Measurements from ENCODE around the gene CENPX. TPM values are rescaled to one million over a fixed set of nuclear protein-coding genes. Genes with fewer than 3 reads are reported as not detected.

The CENPX gene
- total RNA-seq, 2 donors from 2014 or later: 82.6 to 174 TPM

DNA sequence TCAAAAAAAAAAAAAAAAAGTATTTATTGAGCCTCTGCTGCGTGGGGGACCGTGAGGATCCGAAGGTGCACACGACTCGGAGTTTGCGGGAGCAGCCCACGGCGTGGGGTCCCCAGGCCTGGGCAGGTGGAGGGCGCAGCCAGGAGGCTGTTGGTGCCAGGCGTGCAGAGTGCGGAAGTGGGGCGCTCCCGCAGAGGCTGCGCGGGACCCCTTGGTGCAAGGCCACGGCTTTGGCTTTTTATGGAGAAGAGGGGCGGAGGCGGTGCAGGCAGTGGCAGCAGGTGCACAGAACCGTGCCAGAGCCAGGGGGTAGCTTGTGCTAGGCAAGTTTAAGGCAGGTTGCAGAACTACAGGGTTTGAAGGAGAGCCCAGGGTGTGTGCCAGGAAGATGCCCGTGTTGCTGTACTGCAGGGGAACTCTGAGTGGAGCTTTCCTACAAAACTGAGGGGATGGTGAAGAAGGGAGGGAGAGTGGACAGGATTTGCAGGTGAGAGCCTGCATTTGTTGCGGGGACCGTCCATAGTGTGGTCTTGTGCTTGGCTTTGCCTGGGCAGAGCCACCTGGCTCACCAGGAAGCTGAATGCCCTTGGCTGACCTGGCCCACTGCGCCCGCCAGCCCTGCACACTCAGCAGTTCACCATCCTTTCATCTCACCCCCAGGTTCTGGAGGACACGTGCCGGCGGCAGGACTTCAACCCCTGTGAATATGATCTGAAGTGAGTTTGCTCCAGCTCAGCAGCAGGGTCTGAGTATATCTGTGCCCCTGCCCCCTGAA is 44.0 kb downstream of the CENPX start:
- peaks cover 5 to 7% of the 10 kb centered on the region in 2 donors for H3K27me3 Mint-ChIP-seq
- no peak for DNase-seq (ENCODE audit: low spot score)
- H3K27ac Mint-ChIP-seq: peak overlapping the region in 1 of 2 donors; percentile 51
- H3K4me1 Mint-ChIP-seq (ENCODE audit: low read depth in 2 of 2): peaks cover 13 to 31% of the 10 kb centered on the region in 2 donors
- peak overlapping the region; percentile 69 for H3K4me3 Mint-ChIP-seq
- ATAC-seq: no peak
- H3K36me3 Mint-ChIP-seq: no peaks in the 10 kb centered on the region
- H3K9me3 Mint-ChIP-seq: no peaks in the 10 kb centered on the region

DNA sequence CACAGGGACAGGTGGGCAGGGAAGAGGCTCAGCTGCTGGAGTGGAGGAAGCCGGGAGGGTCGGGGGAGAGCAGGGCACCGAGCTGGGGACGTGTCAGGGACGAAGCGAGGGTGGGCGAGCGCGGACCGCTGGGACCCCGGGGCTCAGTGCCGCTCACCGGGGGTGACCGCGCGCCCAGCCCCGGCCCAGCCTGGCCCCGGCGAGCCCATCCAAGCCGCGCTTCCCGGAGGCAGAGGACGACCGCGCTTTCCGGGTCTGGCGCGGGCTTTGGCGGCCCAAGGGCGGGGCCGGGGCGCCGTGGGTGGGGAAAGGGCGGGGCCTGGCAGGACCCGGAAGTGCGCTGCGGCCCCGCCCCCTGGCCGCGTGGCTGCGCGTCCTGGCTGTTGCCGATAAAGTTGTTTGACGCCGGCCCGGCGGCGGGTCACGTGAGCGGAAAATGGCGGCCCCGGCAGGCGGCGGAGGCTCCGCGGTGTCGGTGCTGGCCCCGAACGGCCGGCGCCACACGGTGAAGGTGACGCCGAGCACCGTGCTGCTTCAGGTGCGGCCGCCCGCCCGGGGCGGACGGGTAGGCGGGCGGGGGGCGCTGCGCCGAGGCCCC is 45.4 kb downstream of the CENPX start, which contains the start of gene ASPSCR1:
ASPSCR1 (plus strand) TSS at position 419 of the 598 bp plus-strand sequence; CDS start at position 437, 18 bp downstream.
- ATAC-seq (peak; percentile 97), DNase-seq (ENCODE audit: low spot score) (peak; percentile 91)
- H3K9me3 Mint-ChIP-seq: no peaks in the 10 kb centered on the region
- peak within 1 kb of the TSS; percentile 86 to 94 for H3K27ac Mint-ChIP-seq
- no peaks in the 10 kb centered on the region for H3K36me3 Mint-ChIP-seq
- peaks cover 5 to 7% of the 10 kb centered on the region in 2 donors for H3K27me3 Mint-ChIP-seq
- H3K4me1 Mint-ChIP-seq (ENCODE audit: low read depth in 2 of 2): peaks cover 13 to 31% of the 10 kb centered on the region in 2 donors
- peak within 1 kb of the TSS; percentile 94 for H3K4me3 Mint-ChIP-seq

DNA sequence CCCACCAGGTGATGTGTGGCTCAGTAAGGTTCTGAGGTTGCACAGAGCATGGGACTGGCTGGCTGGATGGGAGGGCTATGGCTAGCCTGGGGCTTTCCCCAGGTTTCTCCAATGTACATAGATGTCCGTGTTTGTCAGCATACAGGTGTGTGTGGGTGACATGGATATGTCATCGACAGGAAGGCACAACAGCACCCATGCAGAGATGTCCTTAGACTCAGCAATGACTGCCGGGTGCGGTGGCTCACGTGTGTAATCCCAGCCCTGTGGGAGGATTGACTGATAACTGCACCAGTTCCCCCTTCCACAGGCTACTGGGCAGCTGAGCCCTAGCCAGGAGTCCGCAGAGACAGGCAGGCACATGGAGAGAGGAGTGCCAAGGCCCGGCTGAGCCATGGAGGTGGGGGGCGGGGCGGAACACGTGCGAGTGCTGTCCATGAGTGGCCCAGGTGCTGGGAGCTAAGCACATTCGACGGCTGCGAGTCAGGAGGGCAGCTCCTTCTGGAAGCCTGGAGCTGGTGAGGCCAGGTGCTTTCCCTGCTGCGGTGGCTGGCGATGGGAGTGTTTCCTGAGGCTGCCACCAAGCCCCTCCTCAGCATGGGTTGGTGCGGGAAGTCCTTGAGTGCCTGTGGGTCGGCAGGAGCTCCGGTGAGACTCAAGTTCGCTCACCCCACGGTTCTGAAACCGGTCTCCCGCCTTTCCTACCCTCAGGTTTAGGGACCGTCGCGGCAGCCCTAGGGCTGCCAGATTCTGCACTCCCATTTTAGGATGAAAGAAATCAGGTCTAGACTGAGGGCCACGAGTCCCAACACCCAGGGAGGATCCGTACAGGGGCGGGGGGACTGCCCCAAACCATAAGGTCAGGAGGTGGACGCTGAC is 46.1 kb downstream of the CENPX start:
- Mint-ChIP-seq H3K4me1 (ENCODE audit: low read depth in 2 of 2) (peaks cover 13 to 31% of the 10 kb centered on the region in 2 donors), H3K27ac (peak overlapping the region; percentile 86 to 94), H3K4me3 (peak overlapping the region; percentile 94), H3K36me3 (no peaks in the 10 kb centered on the region), H3K9me3 (no peaks in the 10 kb centered on the region), H3K27me3 (peaks cover 5 to 7% of the 10 kb centered on the region in 2 donors)
- no peak for ATAC-seq
- DNase-seq (ENCODE audit: low spot score): peak; percentile 60

- Mint-ChIP-seq H3K4me3 (no peak overlapping the region), H3K36me3 (no peaks in the 10 kb centered on the region), H3K9me3 (no peaks in the 10 kb centered on the region), H3K27me3 (peaks cover 5 to 7% of the 10 kb centered on the region in 2 donors), H3K27ac (no peak overlapping the region), H3K4me1 (ENCODE audit: low read depth in 2 of 2) (peaks cover 0 to 15% of the 10 kb centered on the region in 2 donors)
- DNase-seq (ENCODE audit: low spot score) (no peak), ATAC-seq (no peak)
These were observed 49.2 kb downstream of the CENPX start for GRCh38 chr17:81973432-81973831.

DNA sequence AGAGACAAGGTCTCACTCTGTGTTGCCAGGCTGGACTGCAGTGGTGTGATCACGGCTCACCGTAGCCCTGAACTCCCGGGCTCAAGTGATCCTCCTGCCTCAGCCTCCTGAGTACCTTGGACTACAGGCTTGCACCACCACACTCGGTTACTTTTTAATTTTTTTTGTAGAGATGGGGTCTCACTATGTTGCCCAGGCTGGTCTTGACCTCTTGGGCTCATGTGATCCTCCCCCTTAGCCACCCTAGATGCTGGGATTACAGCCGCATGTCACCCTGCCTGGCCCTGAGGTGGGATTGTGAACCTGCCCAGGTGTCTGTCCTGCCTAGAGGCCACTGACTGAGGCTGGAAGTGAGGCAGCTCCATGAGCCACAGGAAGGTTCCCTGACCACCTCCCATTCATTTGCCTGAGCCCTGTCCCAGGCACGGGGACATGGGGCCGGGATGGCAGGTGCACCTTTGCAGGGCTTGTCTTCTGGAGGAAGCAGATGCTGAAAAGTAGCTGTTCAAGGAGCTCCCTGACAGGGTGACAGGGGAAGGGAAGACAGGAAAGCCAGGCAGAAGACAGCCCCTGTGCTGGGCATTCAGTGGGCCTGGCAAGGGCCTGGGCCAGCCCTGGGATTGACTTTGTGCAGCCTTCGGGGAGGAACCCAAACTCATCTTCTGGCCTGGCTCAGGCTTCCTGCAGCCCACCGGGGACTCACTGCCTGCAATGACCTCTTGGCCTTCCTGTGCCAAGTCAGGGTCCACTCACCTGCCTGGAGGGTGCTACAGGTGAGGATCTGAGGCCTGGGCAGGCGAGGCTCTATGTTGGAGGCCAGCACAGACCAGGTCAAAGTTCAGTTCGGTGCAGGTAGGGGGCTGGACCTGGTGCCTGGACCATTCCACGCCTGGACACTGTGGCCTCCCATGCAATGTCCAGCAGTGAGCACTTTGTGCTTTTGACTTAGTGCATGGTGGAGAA is 53.5 kb downstream of the CENPX start:
- ATAC-seq (no peak), DNase-seq (ENCODE audit: low spot score) (no peak)
- peaks cover 6 to 10% of the 10 kb centered on the region in 2 donors for H3K27me3 Mint-ChIP-seq
- H3K27ac Mint-ChIP-seq: no peak overlapping the region
- H3K36me3 Mint-ChIP-seq: no peaks in the 10 kb centered on the region
- no peak overlapping the region for H3K4me3 Mint-ChIP-seq
- peaks cover 0 to 3% of the 10 kb centered on the region in 2 donors for H3K4me1 Mint-ChIP-seq (ENCODE audit: low read depth in 2 of 2)
- H3K9me3 Mint-ChIP-seq: no peaks in the 10 kb centered on the region

Other genes with a start within 250 kb of the CENPX start
- gene GCGR, start 218.7 kb downstream of the CENPX start, total RNA-seq: not detected
- 100 to 1,000 TPM in 1 of 2 donors, 10 to 100 TPM in 1; 83.9 to 104 TPM for gene MCRIP1, start 189.6 kb downstream of the CENPX start, total RNA-seq
- not detected for gene PPP1R27, start 187.8 kb downstream of the CENPX start, total RNA-seq
- gene P4HB, start 162.3 kb downstream of the CENPX start, total RNA-seq: 100 to 1,000 TPM; 691 to 774 TPM
- gene ARHGDIA, start 151.5 kb downstream of the CENPX start, total RNA-seq: 100 to 1,000 TPM; 874 to 929 TPM
- 100 to 1,000 TPM; 159 to 302 TPM for gene ALYREF, start 131.3 kb downstream of the CENPX start, total RNA-seq
- 100 to 1,000 TPM in 1 of 2 donors, 10 to 100 TPM in 1; 81.3 to 112 TPM for gene ANAPC11, start 131.2 kb downstream of the CENPX start, total RNA-seq
- under 1 TPM; 0.17 to 0.50 TPM for gene NPB, start 120.6 kb downstream of the CENPX start, total RNA-seq
- 10 to 100 TPM; 30.4 to 36.5 TPM for gene PCYT2, start 111.5 kb downstream of the CENPX start, total RNA-seq
- 10 to 100 TPM; 69.4 to 77.6 TPM for gene SIRT7, start 104.7 kb downstream of the CENPX start, total RNA-seq
- 10 to 100 TPM; 26.7 to 49.4 TPM for gene MAFG, start 95.1 kb downstream of the CENPX start, total RNA-seq
- 10 to 100 TPM; 18.3 to 56.1 TPM for gene PYCR1, start 85.6 kb downstream of the CENPX start, total RNA-seq
- not detected for gene MYADML2, start 75.6 kb downstream of the CENPX start, total RNA-seq
- gene NOTUM, start 61.7 kb downstream of the CENPX start, total RNA-seq: under 1 TPM in 1 of 2 donors, not detected in 1; 0.17 TPM
- 10 to 100 TPM; 21.6 to 46.8 TPM for gene ASPSCR1, start 45.2 kb downstream of the CENPX start, total RNA-seq
- 10 to 100 TPM; 16.1 to 42.3 TPM for gene LRRC45, start 427 bp upstream of the CENPX start, total RNA-seq
- gene RAC3, start 8.8 kb upstream of the CENPX start, total RNA-seq: 1 to 10 TPM; 3.0 to 6.1 TPM
- gene DCXR, start 14.8 kb upstream of the CENPX start, total RNA-seq: 100 to 1,000 TPM in 1 of 2 donors, 10 to 100 TPM in 1; 95.7 to 136 TPM
- gene RFNG, start 28.9 kb upstream of the CENPX start, total RNA-seq: 10 to 100 TPM; 18.2 to 23.1 TPM
- gene GPS1, start 29.0 kb upstream of the CENPX start, total RNA-seq: 100 to 1,000 TPM; 112 to 114 TPM
- gene DUS1L, start 42.9 kb upstream of the CENPX start, total RNA-seq: 100 to 1,000 TPM; 125 to 196 TPM
- gene FASN, start 75.4 kb upstream of the CENPX start, total RNA-seq: 100 to 1,000 TPM; 195 to 451 TPM
- 10 to 100 TPM; 34.0 to 82.2 TPM for gene CCDC57, start 190.0 kb upstream of the CENPX start, total RNA-seq
- 100 to 1,000 TPM; 241 to 534 TPM for gene SLC16A3, start 206.2 kb upstream of the CENPX start, total RNA-seq

Data from natural killer cell treated with Interleukin-12 subunit alpha and Interleukin-12 subunit beta and Interleukin-15 and Interleukin-18, amount 100 ng/mL, for 72 hours (primary cell).